Measurements from ENCODE around the gene DNAJB2.
"Not testable (repeated sequence)": the region's sequence is repeated elsewhere in the genome, so short reads cannot be mapped to it uniquely, and the experiment has no call there.

- TF ChIP-seq EZH2 (IDR thresholded peaks at IDR 0.05); POLR2AphosphoS5 (IDR thresholded peaks at IDR 0.05; ENCODE audit: borderline replicate concordance, low read depth, low read length): not testable (repeated sequence)
These were observed 20.2 kb upstream of the DNAJB2 start for GRCh38 chr2:219258942-219259341.
